Muscle layer of colon (tissue), 2 donors: ENCODE measurements around the gene NEAT1.

Experiments
- H3K27ac ChIP-seq: one replicate; pipeline ENCODE4 v1.7.0; 2013; ENCODE audit warnings: low read depth, mild to moderate bottlenecking, low read length, moderate library complexity
- H3K27me3 ChIP-seq, 2 donors: one replicate each; pipeline ENCODE4 v1.7.0; 2013; ENCODE audit warnings: low read length in 2 of 2, mild to moderate bottlenecking in 2 of 2; ENCODE audit not compliant: insufficient read depth in 2 of 2, control insufficient read depth in 1 of 2
- H3K36me3 ChIP-seq: one replicate; pipeline ENCODE4 v1.7.0; 2013; ENCODE audit warnings: mild to moderate bottlenecking, low read length; ENCODE audit not compliant: insufficient read depth
- H3K4me1 ChIP-seq: one replicate; pipeline ENCODE4 v1.7.0; 2013; ENCODE audit warnings: mild to moderate bottlenecking, low read length; ENCODE audit not compliant: insufficient read depth
- H3K4me3 ChIP-seq, 2 donors: one replicate each; pipeline ENCODE4 v1.7.0; 2013; ENCODE audit warnings: low read length in 2 of 2, low read depth in 1 of 2, mild to moderate bottlenecking in 1 of 2, moderate library complexity in 1 of 2
- H3K9ac ChIP-seq: one replicate; pipeline ENCODE4 v1.7.0; 2013; ENCODE audit warnings: low read length
- H3K9me3 ChIP-seq: one replicate; pipeline ENCODE4 v1.7.0; 2013; ENCODE audit warnings: mild to moderate bottlenecking, low read length
- donor health status: abdominal sarcoma.
- donor health status: Adenocarcinoma of cecum.

NEAT1 gene

DNA sequence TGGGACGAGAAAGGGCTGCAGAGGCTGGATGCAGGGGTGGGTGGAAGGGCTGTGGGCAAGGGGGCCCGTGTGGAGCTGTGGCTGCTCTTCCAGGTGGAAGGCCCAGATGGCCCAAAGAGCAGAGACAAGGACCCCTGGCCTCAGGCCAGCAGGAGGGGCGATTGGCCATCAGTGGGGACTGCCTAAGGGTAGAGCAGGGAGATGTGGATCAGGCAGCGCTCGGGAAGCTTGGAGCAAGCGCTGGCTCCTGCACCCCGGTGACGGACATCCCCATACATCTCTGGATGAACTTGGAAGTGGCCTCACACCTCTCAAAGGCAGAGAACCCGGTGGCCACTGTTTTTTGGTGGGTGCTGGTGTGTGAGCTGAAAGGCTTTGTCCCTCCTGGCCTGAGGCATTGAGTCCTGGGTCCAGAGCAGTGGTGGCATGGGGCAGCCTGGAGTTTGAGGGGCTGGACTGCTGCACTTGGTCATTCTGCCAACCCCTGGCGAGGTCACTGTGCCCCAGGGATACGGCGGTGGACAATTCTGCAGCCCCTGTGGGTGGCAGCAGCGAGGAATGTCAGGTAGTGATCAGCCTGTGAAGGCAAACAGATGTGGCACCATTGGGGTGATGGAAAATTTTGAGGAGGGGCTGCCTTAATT, 30.3 kb upstream of the NEAT1 start:
- no peaks in the 10 kb centered on the region for H3K27me3 ChIP-seq
- no peak overlapping the region for H3K4me3 ChIP-seq
- peaks cover 15% of the 10 kb centered on the region for H3K4me1 ChIP-seq
- no peak overlapping the region for H3K27ac ChIP-seq
- H3K36me3 ChIP-seq, result peaks cover 18% of the 10 kb centered on the region
- H3K9ac ChIP-seq, result no peak overlapping the region
- H3K9me3 ChIP-seq, result no peaks in the 10 kb centered on the region

DNA sequence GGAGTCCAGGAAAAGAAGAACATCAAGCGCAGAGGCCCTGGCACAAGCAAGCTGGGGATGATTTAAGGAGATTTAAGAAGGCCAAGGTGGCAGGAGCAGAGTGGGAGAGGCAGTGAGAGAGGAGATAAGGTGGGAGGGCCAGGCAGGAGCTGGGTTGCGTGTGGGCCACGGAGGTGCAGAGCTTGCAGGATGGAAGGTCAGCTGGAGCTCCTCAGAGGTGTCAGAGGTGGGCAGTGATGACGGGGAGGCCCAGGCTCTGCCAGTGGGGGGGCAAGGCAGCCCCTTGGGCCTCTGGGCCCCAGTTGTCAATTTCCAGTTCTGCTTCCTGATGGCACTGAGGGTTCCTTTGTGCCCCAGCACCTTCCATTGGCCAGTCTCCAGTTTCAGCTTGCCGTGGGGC, 29.7 kb upstream of the NEAT1 start:
- peaks cover 20% of the 10 kb centered on the region for H3K36me3 ChIP-seq
- no peaks in the 10 kb centered on the region for H3K9me3 ChIP-seq
- H3K27ac ChIP-seq, result no peak overlapping the region
- H3K9ac ChIP-seq, result no peak overlapping the region
- peaks cover 11% of the 10 kb centered on the region for H3K4me1 ChIP-seq
- H3K27me3 ChIP-seq, result no peaks in the 10 kb centered on the region
- H3K4me3 ChIP-seq, result no peak overlapping the region

DNA sequence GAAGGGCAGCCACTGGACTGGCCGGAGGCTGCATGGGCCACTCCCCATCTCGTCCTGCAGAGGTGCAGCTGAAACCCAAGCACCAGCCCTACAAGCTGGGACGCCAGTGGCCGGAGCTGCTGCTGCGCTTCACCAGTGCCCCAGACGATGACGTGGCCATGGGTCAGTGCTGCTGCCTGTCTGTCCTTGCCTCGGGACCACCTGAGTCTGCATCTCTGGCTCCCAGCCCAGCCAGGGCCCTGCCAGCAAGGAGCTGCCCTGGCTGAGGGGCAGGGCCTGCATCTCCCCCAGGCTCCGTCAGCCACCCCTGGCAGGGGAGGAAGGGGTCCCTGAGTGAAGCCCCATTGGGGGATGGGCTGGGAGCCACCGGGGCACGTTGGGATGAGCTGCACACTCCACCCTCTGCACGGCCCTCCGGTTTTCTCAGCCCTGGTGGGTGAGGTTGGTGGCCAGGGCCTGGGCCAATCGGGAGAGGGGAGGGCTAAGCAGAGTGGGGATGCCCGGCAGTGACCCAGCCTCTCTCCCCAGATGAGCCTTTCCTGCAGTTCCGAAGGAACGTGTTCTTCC, 29.0 kb upstream of the NEAT1 start:
- Histone ChIP-seq H3K9me3 (no peaks in the 10 kb centered on the region), H3K36me3 (peaks cover 20% of the 10 kb centered on the region), H3K4me3 (no peak overlapping the region), H3K27me3 (no peaks in the 10 kb centered on the region), H3K27ac (no peak overlapping the region), H3K4me1 (peaks cover 4% of the 10 kb centered on the region), H3K9ac (no peak overlapping the region)

DNA sequence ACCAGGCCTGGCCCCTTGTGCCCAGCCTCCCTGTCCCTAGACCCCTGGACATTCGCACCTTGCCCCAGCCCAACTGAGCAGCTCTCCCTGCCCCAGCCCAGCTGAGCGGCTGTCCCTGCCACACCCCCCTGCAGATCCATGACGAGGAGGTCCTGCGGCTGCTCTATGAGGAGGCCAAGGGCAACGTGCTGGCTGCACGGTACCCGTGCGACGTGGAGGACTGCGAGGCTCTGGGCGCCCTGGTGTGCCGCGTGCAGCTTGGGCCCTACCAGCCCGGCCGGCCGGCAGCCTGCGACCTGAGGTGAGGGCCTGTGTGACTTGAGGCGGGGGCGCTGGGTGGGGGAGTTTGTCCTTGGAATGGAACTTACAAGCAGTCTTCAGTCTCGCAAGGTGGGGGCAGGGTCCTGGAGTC, 28.5 kb upstream of the NEAT1 start:
- H3K4me3 ChIP-seq, result no peak overlapping the region
- no peaks in the 10 kb centered on the region for H3K9me3 ChIP-seq
- H3K9ac ChIP-seq, result no peak overlapping the region
- H3K36me3 ChIP-seq, result peaks cover 20% of the 10 kb centered on the region
- no peak overlapping the region for H3K27ac ChIP-seq
- no peaks in the 10 kb centered on the region for H3K27me3 ChIP-seq
- H3K4me1 ChIP-seq, result no peaks in the 10 kb centered on the region

DNA sequence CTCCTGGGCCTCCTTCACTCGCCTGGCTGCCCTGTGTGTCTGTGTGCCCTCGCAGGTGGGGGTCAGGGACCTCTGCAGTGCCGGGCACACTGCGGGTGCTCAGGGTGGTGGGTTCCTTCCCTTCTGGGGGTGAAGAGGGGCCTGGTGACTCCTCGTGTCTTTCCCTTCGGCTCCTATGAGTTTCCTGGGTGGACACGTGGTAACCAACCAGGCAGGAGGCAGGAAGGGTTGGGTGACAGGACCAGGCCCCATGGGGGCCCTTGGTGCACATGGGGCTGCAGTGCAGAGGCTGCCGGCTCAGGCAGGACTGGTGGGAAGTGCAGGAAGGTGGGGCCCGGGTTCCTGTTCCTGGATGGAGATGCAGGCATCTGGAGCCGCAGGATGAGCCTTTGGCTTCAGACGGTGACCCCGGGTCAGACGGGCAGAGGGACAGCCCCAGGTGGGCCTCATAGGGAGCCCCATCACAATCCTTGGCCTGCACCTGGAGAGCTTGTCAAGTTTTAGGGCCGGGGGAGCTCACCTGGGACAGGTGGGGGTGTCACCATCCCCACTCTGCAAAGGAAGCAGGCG, 26.6 kb upstream of the NEAT1 start:
- H3K9ac ChIP-seq, result no peak overlapping the region
- no peaks in the 10 kb centered on the region for H3K4me1 ChIP-seq
- H3K4me3 ChIP-seq, result no peak overlapping the region
- H3K27me3 ChIP-seq, result no peaks in the 10 kb centered on the region
- no peak overlapping the region for H3K27ac ChIP-seq
- peaks cover 34% of the 10 kb centered on the region for H3K36me3 ChIP-seq
- H3K9me3 ChIP-seq, result no peaks in the 10 kb centered on the region

DNA sequence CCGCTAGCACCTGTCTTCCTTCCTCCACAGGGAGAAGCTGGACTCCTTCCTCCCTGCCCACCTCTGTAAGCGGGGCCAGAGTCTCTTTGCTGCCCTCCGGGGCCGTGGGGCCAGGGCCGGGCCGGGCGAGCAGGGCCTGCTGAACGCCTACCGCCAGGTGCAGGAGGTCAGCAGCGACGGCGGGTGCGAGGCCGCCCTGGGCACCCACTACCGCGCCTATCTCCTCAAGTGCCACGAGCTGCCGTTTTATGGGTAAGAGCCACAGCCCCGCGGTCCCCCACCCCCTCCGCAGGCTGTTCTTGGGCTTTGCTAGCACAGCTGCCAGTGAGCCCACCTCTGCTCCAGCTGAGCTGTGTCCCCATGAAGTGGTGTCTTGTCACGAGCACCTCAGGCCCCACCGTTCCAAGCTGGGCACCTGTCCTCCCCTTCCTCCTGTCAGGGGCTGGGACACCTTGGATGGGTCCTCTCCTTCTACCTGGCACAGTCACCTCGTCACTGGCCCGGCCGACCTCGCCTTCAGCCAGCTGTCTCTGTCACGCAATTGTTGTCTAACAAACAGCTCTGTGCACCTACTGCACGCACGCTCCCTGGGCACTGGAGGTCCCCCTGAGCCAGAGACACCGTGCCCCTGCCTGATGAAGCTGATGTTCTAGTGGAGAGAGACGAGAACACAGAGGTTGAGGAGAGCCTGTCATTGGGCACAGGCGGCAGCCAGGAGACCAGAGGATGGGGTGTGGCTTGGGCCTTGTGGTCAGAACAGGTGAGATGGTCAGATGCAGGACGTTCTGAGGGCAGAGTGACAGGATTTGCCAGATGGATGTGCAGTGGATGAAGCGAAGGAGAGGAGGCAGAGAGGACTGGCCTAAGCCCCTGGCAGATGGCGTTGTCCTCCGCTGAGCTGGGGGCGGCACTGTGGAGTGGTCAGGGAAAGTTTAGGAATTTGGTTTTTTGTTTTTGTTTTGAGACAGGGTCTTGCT, 25.5 kb upstream of the NEAT1 start:
- H3K4me1 ChIP-seq, result no peaks in the 10 kb centered on the region
- no peak overlapping the region for H3K9ac ChIP-seq
- H3K36me3 ChIP-seq, result peaks cover 34% of the 10 kb centered on the region
- no peak overlapping the region for H3K27ac ChIP-seq
- no peak overlapping the region for H3K4me3 ChIP-seq
- H3K27me3 ChIP-seq, result no peaks in the 10 kb centered on the region
- no peaks in the 10 kb centered on the region for H3K9me3 ChIP-seq

DNA sequence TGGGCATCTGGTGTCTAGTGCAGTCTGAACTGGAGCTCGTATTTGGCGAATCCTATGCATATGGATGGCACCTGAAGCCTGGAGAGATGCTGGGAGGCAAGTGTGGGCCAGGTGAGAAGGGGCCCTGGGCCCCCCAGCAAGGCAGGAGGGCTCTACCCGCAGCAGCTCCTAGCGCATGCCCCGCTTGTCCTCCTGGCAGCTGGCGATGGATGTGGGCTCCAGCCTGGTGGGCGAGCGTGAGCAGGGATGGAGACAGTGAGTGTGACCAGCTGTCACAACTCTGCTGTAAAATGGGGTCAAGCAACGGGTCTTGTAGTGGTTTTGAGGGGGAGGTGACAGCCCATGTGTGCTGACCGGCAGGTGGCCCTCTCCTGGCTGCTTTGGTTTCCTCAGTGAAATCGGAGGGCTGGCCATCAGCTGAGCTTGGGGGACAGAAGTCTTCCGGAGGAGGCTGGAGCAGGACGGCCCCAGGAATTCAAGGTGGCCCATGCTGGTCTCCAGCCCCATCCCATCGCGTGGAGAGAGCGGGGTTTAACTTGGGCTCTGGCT, 24.2 kb upstream of the NEAT1 start:
- no peak overlapping the region for H3K27ac ChIP-seq
- peaks cover 27% of the 10 kb centered on the region for H3K36me3 ChIP-seq
- no peaks in the 10 kb centered on the region for H3K27me3 ChIP-seq

DNA sequence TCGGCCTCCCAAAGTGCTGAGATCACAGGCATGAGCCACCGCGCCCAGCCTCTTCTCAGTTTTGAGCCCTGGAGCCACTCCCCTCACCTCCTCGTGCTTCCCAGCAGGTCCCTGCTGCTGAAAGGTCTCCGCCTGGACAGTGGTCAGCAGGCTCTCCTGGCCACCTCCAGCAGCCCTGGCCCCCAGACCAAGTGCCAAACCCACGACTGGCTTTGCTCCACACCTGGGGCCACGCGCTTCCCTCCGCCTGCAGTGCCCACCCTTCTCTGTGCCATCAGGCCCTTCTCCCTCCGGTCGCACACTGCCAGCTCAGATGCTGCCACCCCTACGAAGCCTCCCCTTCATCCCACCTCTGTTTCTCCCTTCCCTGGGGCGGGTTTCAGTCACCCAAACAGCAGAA, 23.3 kb upstream of the NEAT1 start:
- H3K36me3 ChIP-seq, result peaks cover 28% of the 10 kb centered on the region

More for the DNA sequence above, 24.2 kb upstream of the NEAT1 start:
- Histone ChIP-seq H3K9ac (no peak overlapping the region), H3K4me1 (no peaks in the 10 kb centered on the region), H3K4me3 (no peak overlapping the region), H3K9me3 (no peaks in the 10 kb centered on the region)

DNA sequence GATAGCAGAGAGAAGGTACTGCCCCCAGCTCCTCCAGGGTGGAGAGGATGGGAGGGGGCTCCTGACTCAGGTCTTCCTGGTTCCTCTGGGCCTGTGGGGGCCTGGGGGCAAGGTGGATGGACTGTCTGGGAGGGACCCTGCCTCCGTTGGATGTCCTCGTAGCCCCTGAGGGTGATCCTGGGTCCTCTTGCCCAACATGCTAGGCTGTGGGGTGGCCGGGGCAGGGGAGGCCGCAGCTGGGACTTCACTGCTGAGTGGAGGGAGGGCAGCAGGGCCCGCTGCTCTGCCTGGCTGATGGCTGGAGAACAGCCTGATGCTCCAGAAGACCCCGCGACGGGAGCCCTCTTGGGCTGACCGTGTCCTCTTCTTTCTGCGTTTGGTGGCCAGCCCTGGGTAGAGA, 22.8 kb upstream of the NEAT1 start:
- Histone ChIP-seq H3K9me3 (no peaks in the 10 kb centered on the region), H3K27ac (no peak overlapping the region), H3K4me3 (no peak overlapping the region), H3K36me3 (peaks cover 28% of the 10 kb centered on the region), H3K27me3 (no peaks in the 10 kb centered on the region), H3K4me1 (no peaks in the 10 kb centered on the region), H3K9ac (no peak overlapping the region)

More for the DNA sequence above, 23.3 kb upstream of the NEAT1 start:
- Histone ChIP-seq H3K27me3 (no peaks in the 10 kb centered on the region), H3K27ac (no peak overlapping the region), H3K9me3 (no peaks in the 10 kb centered on the region), H3K9ac (no peak overlapping the region), H3K4me1 (no peaks in the 10 kb centered on the region), H3K4me3 (no peak overlapping the region)

DNA sequence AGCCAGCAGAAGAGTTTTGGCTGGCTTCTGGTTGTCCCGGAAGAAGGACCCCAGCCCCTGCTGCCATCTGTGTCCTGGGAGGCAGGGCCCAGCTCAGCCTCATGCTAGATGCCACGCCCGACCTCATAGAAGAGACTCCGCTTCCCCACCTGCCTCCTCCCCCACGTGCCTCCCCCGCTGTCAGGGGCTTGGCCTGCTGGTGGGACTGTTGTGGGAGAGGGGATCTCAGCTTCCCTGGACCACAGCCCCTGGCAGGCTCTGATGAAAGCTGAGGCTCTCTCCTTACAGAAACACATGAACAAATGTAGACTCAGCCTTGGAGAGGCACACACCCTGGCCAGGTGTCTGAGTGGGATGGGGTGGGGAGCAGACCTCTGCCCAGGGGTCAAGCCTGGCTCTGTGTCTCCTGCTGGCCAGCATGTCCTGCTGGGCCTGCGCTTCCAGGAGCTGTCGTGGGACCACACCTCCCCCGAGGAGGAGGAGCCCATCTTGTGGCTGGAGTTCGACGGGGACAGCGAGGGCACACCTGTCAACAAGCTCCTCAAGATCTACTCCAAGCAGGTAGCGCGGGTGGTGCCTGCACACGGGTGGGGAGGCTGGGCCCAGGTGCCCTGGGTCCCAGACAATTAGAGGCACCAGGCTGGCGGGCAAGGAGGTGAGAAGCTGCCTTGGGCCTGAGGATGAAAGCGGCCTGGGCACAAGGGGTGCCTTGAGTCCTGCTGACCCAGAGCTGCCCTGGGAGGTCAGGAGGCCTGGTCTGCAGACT, 22.1 kb upstream of the NEAT1 start:
- Histone ChIP-seq H3K36me3 (peaks cover 30% of the 10 kb centered on the region), H3K4me3 (no peak overlapping the region), H3K4me1 (no peaks in the 10 kb centered on the region), H3K9me3 (no peaks in the 10 kb centered on the region), H3K27ac (no peak overlapping the region), H3K9ac (no peak overlapping the region), H3K27me3 (no peaks in the 10 kb centered on the region)
